ENCODE results near the gene GALNTL6. TPM values are rescaled to one million over a fixed set of nuclear protein-coding genes. Genes with fewer than 3 reads are reported as not detected.

Gene GALNTL6
- total and polyA plus RNA-seq, 9 of the 15 experiments (the other 6 are each of a cell fraction or from before 2014, with no cell fraction given) = 0.18 to 0.50 (median 0.29) TPM

DNA sequence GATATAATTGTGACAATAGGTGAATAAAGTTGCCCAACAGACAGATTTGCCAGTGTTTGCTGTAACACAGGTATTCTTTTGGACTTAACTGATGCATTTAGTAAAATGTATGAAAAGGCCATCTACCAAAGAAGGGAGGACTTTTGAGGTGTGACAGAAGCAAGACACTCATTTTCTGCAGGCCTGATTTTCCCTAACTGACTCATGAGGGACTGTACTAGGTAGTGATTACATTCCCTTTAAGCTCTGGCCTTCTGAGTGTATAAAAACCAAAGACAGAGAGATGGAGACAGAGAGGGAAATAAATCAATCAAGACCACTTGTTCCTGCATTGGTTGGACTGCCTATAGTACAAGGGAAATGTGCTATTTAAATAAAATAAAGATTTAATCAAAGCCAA lies 1204.6 kb downstream of the GALNTL6 start:
- FAIRE-seq (no peak), DNase-seq (ENCODE audit: extremely low read depth in 1 of 4, low spot score in 3 of 4) (no peak), ATAC-seq (no peak)
- H3K79me2 ChIP-seq (ENCODE audit: control insufficient read depth, insufficient read depth, low read length) = no peaks in the 10 kb centered on the region
- H4K20me1 ChIP-seq (replicated peaks; ENCODE audit: control insufficient read depth, insufficient read depth, low read length) = no peaks in the 10 kb centered on the region
- H2AFZ ChIP-seq (ENCODE audit: low read depth, low read length) = no peak overlapping the region
- CTCF ChIA-PET (ENCODE audit: low intra/inter-chr PET ratio) = no interaction called here
- no TSS peak for BruUV-seq (replicated peaks)
- H3K4me2 ChIP-seq (ENCODE audit: insufficient read depth, low read length) = no peak overlapping the region
- no peaks in the 10 kb centered on the region; a peak in 1 of 5 replicates for H3K27me3 ChIP-seq (ENCODE audit: control insufficient read depth in 2 of 2, insufficient read depth in 2 of 2, low read length in 2 of 2)
- H3K4me3 ChIP-seq = no peak overlapping the region
- intact Hi-C loops (cut with micrococcal nuclease) = no loop called here
- in situ Hi-C loops (cut with MboI) = loop anchor here (5.0 kb wide), 2 partner anchors 239 to 399 kb away; no protein-coding TSS in a partner anchor
- no peaks in the 10 kb centered on the region for H3K9me1 ChIP-seq (ENCODE audit: control insufficient read depth, insufficient read depth, low read length)
- TF ChIP-seq, protein P1, sequence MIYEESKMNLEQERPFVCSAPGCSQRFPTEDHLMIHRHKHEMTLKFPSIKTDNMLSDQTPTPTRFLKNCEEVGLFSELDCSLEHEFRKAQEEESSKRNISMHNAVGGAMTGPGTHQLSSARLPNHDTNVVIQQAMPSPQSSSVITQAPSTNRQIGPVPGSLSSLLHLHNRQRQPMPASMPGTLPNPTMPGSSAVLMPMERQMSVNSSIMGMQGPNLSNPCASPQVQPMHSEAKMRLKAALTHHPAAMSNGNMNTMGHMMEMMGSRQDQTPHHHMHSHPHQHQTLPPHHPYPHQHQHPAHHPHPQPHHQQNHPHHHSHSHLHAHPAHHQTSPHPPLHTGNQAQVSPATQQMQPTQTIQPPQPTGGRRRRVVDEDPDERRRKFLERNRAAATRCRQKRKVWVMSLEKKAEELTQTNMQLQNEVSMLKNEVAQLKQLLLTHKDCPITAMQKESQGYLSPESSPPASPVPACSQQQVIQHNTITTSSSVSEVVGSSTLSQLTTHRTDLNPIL (CRISPR knock-in tag; IDR thresholded peaks at IDR 0.05) = no peak
- no peak for TF ChIP-seq ZKSCAN1 (IDR thresholded peaks at IDR 0.05; ENCODE audit: low read depth, low read length)
- no peak overlapping the region for H3K27ac ChIP-seq (ENCODE audit: extremely low read depth, low read depth, low read length)
- POLR2A ChIA-PET = interaction anchor here (0.5 kb wide), 1 partner anchor 330 kb away, joined by 3 read pairs; no protein-coding TSS in a partner anchor
- H3K36me3 ChIP-seq (ENCODE audit: control insufficient read depth, insufficient read depth, low read length) = no peaks in the 10 kb centered on the region
- H3K4me1 ChIP-seq (replicated peaks in 1 of 2; ENCODE audit: control insufficient read depth in 2 of 2, insufficient read depth in 2 of 2, low read length in 2 of 2) = no peaks in the 10 kb centered on the region
- H3K9me3 ChIP-seq (replicated peaks; ENCODE audit: control insufficient read depth, insufficient read depth, low read depth, low read length) = no peaks in the 10 kb centered on the region
- no peak overlapping the region for H3K9ac ChIP-seq (ENCODE audit: insufficient read depth in 1 of 2, low read depth in 2 of 2, low read length in 2 of 2)

DNA sequence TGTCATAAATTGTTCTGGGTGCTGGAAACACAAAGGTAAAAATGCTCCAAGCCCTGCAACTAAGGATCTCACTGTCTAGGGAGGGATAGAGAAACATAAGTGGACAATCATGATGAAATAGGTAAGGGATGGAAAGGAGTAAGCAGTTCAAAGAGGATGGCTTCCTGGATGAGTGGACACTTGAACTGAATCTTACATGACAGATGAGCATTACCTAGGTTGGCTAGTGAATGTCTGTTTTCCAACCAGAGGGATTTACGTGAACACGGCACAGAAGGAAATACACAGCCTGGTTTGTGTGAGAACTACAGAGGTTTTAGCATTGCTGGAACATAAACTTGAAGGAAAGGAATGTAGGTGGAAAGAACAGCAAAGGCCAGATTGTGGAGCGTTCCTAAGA lies 1205.2 kb downstream of the GALNTL6 start:
- no peak for TF ChIP-seq ZNF3 (CRISPR knock-in tag; IDR thresholded peaks at IDR 0.05)
- TF ChIP-seq PTRF (tag; IDR thresholded peaks at IDR 0.05) = no peak
- TF ChIP-seq, protein P2, sequence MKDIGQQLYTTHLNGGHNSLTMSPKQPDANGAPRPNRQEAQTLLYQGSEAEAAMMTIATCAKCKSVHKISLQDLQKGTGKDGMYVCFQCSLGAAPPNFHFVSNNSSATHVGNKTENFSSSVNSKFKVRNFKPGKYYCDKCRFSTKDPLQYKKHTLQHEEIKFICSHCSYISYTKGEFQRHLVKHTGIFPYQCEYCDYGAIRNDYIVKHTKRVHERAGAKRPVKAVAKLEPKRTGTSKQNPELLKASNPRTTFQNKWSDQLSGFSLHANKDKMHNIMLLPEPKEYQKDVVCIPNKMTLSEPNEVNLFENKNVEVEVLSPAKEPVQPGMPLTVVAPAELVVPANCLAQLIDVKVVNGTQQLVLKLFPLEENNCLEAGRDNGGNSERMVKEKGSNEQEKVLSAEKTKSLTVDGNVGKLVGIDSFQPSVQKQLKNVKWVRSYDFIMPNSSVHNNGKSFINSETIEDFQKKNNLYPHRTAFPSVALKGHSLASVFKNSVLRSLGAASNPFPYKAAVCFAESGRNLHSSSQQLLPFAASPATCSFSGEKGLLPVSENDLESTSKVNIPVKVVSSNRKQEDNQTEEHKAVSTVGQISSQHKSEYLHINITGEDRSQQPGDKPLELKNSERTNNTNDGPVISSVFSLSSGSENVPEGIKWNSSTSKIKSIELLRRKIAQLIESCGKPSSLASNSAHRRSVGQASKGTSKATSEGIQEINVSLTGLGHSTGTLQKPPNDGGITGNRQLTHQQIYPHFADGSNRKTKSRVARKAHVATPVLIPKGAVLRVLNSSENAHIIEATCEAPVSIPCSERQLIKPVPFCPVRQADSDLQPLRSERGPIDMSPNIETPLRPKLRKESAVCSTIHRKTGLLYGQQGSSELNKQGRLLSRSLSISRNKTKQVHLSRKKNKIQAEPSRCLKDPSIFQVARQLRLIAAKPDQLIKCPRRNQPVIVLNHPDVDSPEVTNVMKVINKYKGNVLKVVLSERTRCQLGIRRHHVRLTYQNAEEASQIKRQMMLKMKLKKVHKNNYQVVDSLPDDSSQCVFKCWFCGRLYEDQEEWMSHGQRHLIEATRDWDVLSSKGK (CRISPR knock-in tag; IDR thresholded peaks at IDR 0.05) = no peak
- no peak for TF ChIP-seq ZC3H4 (CRISPR knock-in tag; IDR thresholded peaks at IDR 0.05; ENCODE audit: borderline replicate concordance)
- TF ChIP-seq CBFA2T2 (conservative IDR thresholded peaks at IDR 0.05) = no peak
- TF ChIP-seq SNRNP70 (optimal IDR thresholded peaks at IDR 0.05; ENCODE audit: low read depth, low read length) = no peak
- no peak for TF ChIP-seq SETDB1 (IDR thresholded peaks at IDR 0.05; ENCODE audit: low read length)
- WGBS (ENCODE audit: insufficient coverage, low coverage, missing lambda C conversion rate) = 24% methylated on average over 3 of the region's 3 CpGs
- Histone ChIP-seq H3K36me3 (ENCODE audit: control insufficient read depth, insufficient read depth, low read length) (no peaks in the 10 kb centered on the region), H3K4me2 (ENCODE audit: insufficient read depth, low read length) (no peak overlapping the region), H3K79me2 (ENCODE audit: control insufficient read depth, insufficient read depth, low read length) (no peaks in the 10 kb centered on the region), H3K4me3 (no peak overlapping the region), H2AFZ (ENCODE audit: low read depth, low read length) (no peak overlapping the region), H3K4me1 (replicated peaks in 1 of 2; ENCODE audit: control insufficient read depth in 2 of 2, insufficient read depth in 2 of 2, low read length in 2 of 2) (no peaks in the 10 kb centered on the region), H3K27me3 (ENCODE audit: control insufficient read depth in 2 of 2, insufficient read depth in 2 of 2, low read length in 2 of 2) (no peaks in the 10 kb centered on the region; a peak in 1 of 5 replicates), H3K9me1 (ENCODE audit: control insufficient read depth, insufficient read depth, low read length) (no peaks in the 10 kb centered on the region), H3K9me3 (replicated peaks; ENCODE audit: control insufficient read depth, insufficient read depth, low read depth, low read length) (no peaks in the 10 kb centered on the region), H3K9ac (ENCODE audit: insufficient read depth in 1 of 2, low read depth in 2 of 2, low read length in 2 of 2) (no peak overlapping the region), H4K20me1 (replicated peaks; ENCODE audit: control insufficient read depth, insufficient read depth, low read length) (no peaks in the 10 kb centered on the region), H3K27ac (ENCODE audit: extremely low read depth, low read depth, low read length) (no peak overlapping the region)
- in situ Hi-C loops (cut with MboI) = loop anchor here (5.0 kb wide), 2 partner anchors 239 to 399 kb away; no protein-coding TSS in a partner anchor
- FAIRE-seq (no peak), ATAC-seq (no peak), DNase-seq (ENCODE audit: extremely low read depth in 1 of 4, low spot score in 3 of 4) (no peak)
- no TSS peak for BruUV-seq (replicated peaks)
- intact Hi-C loops (cut with micrococcal nuclease) = no loop called here
- CTCF ChIA-PET (ENCODE audit: low intra/inter-chr PET ratio) = interaction anchor here (0.6 kb wide), 1 partner anchor 301 kb away, joined by 3 read pairs; no protein-coding TSS in a partner anchor
- POLR2A ChIA-PET = interaction anchor here (0.5 kb wide), 1 partner anchor 331 kb away, joined by 3 read pairs; no protein-coding TSS in a partner anchor

All from K562 (cell line).